22Rv1 (cell line): Measurements from ENCODE around the gene RHBDF1.
"Not testable (repeated sequence)": the region's sequence is repeated elsewhere in the genome, so short reads cannot be mapped to it uniquely, and the experiment has no call there.

Experiments used
- H3K27ac ChIP-seq: fragments of 450-650 bp; 2 replicates; pipeline ENCODE4 v1.5.1; 2017
- CTCF ChIP-seq: fragments of 450-650 bp; IDR thresholded peaks from 2 replicates; pipeline ENCODE4 v1.5.1; 2017; ENCODE audit warnings: mild to moderate bottlenecking
- ZFX ChIP-seq: fragments of 450-650 bp; IDR thresholded peaks from 2 replicates; pipeline ENCODE4 v1.6.1; 2017; ENCODE audit warnings: antibody characterized with exemption, borderline replicate concordance

Gene RHBDF1

GRCh38 chr16:38941-39892, 33.2 kb downstream of the RHBDF1 start:
- TF ChIP-seq ZFX (no peak), CTCF (no peak)

GRCh38 chr16:38206-38605, 34.2 kb downstream of the RHBDF1 start:
- not testable (repeated sequence) for H3K27ac ChIP-seq

More at GRCh38 chr16:38941-39892, 33.2 kb downstream of the RHBDF1 start:
- no peak overlapping the region for H3K27ac ChIP-seq

- H3K27ac ChIP-seq = no peak overlapping the region
- TF ChIP-seq ZFX (no peak), CTCF (no peak)
Observed at GRCh38 chr16:37511-37910, 34.9 kb downstream of the RHBDF1 start.

GRCh38 chr16:36336-36984, 36.0 kb downstream of the RHBDF1 start:
- H3K27ac ChIP-seq = no peak overlapping the region
- no peak for TF ChIP-seq CTCF
- no peak for TF ChIP-seq ZFX

GRCh38 chr16:35678-36305, 36.6 kb downstream of the RHBDF1 start:
- TF ChIP-seq CTCF = no peak
- H3K27ac ChIP-seq = no peak overlapping the region

- no peak overlapping the region for H3K27ac ChIP-seq
- TF ChIP-seq CTCF = no peak
- TF ChIP-seq ZFX = no peak
Observed at GRCh38 chr16:35011-35677, 37.3 kb downstream of the RHBDF1 start.

- TF ChIP-seq ZFX (no peak), CTCF (no peak)
- H3K27ac ChIP-seq = no peak overlapping the region
Observed at GRCh38 chr16:34648-34987, 37.8 kb downstream of the RHBDF1 start.
